GM21515 (cell line): ENCODE measurements around the gene IRX4.

Source experiments
- ATAC-seq: cut with Tn5 transposase; IDR thresholded peaks from one replicate; pipeline ENCODE4 v1.9.1; 2021; ENCODE audit not compliant: unreplicated experiment

IRX4 gene

DNA sequence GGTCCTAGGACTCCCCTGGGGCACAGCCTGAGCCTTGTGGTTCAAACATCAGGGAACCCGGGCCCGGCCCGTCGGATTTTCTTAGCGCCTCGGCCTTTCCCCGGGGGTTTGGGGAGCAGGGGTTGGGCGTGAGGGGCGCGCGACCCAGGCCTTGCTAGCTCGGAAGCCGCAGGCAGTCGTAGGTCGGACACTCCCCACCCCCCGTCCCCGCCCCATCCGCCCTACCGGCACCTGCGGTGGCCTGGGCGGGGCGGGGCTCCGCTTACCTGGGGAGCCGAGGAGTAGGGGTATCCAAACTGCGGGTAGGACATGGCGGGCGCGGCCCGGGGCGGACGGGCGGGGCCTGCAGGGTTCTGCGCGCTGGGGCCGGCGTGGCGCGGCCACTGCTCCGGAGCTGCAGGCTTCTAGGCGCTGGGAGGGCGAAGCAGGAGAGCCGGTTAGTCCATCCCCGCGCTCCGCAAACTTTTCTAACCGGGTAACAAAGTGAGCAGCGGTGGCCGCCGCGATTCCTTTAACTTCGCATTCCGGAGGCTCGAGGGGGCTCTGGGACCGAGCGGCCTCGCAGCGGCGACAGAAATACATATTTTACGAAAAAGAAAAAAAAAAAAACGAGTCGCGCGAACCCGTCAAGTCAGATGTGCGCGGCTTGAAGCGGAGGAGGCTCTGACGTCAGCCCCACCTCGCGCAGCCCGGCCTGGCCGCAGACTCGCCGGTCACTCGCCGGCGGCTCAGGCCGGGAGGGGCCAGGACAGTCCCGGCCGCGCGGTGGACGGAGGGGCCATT, at the start of gene IRX4:
IRX4 (minus strand) TSS at position 589 of the 783 bp plus-strand sequence; CDS start at position 311, 278 bp downstream.
- ATAC-seq, result no peak

DNA sequence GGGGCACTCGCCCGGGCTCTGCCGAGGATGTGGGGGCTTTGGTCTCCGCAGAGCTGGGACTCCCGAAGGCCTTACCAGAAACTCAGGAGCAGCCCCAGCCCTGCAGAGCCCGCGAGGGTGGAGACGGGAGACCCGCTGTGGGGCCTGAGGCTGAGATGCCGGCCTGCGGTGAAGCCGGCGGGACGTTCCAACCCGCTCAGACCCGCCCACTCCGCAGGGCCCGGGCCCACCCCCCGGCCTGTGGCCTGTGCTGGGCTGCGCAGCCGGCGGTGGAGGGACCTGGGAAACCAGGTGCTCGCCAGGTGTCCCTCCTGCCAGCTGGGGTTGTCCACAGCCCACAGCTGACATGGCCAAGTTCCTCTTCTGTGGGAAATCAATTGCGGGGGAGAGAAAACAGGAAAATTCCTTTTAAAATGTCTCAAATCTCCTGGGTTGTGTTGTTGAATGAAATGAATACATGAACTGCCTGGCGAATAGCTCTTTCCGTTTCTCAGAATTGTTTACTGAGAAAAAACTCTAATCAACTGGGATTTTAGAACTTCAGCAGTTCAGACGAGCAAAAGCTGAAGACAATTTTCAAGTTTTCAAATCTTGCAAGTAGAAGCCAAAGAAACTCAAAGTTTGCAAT, 49.0 kb upstream of the IRX4 start:
- no peak for ATAC-seq

DNA sequence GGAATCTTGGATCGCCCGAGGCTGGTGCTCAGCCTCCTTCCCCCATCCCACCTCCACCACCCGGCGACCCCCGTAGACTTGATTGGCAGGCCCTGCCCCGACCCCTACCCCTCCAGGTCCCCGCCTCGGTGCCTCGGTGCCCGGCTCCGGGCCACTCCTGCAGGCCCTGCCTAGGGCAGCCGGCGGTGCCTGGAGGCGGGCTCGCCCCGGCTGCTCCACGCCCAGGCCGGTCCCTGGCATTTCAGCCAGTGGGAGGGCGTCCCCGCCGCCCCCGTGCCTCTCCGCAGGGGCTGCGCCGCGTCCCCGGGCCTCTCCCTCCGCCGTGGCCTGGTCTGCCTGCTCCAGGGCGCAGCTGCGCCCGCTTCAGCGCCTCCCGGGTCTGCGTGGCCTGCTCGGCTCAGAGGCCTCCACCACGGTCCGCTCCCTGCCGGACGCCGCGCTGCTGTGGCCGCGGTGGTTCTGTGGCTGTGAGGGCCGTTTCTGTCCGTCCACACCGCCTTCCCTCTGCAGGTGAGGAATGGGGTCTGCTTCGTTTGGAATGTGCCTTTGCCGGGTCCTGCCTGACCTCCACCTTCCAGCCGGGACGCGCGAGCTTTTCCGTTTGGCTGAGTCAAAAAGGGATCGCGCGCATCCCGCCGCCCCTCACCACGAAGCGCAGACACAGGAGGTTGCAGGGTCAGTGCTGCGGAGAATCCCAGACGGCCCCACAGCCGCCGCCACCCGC, 48.3 kb upstream of the IRX4 start:
- no peak for ATAC-seq

DNA sequence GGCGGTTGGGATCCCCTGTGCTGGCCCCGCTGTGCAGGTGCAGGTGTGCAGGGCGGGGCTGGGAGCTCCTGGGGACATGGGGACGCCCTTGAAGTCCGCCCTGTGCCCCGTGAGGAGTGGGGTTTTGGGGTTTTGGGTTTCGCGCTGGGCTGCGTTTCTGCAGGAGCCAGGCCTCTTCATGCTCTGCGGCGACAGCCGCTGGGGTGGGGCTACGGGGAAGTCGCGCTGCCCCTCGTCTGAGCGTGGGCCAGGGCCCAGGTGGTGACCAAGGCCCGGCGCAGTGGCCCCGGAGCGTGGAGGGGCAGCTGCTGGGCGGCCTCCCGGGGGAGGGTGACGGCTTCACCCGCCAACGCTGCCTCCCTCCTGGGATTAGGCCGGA, 47.8 kb upstream of the IRX4 start:
- no peak for ATAC-seq

DNA sequence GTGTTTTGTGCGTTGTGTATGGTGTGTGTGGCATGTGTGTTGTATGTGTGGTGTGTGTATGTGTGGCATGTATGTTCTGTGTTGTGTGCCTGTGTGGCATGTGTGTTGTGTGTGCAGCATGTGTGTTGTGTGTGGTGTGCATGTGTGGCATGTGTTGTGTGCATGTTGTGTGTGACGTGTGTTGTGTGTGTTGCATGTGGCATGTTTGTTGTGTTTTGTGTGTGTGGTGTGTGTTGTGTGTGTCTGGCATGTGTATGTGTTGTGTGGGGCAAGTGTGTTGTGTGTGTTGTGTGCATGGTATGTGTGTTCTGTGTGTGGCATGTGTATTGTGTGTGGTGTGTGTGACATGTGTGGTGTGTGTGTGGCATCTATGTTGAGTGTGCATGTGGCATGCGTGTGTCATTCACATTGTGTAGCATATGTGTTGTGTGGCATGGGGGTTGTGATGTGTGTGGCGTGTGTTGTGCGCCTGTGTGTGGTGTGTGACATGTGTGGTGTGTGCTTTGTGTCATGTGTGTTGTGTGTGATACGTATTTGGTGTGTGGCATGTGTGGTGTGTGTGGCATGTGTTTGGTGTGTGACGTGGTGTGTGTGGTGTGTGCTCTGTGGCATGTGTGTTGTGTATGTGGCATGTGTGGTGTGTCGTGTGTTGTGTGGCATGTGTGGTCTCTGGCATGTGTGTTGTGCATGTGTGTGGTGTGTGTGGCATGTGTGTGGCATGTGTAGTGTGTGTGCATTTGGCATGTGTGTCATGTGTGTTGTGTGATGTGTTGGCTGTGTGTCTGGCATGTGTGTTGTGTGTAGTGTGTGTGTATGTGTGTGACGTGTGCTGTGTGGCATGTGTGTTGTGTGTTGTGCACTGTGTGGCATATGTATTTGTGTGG, 46.6 kb upstream of the IRX4 start:
- no peak for ATAC-seq

DNA sequence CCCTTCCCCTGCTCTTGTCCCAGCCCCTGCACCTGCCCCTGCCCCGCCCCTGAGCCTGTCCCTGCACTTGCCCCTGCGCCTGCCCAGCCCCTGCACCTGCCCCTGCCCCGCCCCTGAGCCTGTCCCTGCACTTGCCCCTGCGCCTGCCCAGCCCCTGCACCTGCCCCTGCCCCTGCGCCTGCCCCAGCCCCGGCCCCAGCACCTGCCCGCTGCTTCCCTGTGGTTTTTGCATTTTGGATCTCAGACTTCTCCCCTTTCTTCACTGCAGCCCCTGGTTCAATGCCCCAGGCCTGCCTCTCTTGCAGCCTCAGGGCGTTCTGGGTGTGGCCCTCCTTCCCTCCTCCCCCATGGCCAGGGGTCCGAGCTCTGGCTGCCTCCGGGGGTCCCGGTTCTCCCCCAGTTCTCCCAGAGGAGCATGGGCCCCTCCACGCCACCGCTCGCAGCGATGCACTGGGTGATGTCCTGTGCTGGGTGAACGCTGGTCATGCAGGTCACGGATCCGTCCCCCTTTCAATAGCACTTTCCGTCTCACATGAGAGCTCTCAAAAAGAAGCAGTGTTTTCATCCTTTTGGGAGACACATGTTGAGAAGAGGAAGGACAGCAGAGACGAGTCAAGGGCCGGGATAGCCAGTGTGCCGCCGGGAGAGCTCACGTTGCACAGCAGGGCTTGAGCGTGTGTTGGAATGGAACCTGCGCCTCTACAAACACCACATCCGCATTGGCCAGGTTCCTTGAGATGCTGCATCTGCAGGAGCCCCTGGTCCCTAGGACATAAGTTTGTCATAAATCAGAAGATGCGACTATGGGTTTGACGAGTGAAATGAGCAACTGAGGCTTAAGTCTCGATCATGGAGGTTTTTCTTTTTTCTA, 44.0 kb upstream of the IRX4 start:
- no peak for ATAC-seq

DNA sequence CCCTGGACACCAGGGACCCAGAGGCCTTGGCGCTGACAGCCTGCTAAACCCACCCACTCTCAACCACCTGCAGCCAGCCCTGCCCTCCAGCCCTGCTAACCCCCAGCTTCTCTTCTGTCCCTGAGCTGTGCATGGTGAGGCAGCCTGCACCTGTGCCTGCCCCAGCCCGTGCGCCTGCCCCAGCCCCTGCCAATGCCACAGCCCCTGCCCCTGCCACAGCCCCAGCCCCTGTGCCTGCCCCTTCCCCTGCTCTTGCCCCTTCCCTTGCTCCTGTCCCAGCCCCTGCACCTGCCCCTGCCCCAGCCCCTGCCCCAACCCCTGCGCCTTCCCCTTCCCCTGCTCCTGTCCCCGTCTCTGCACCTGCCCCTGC, 43.3 kb upstream of the IRX4 start:
- ATAC-seq, result no peak

DNA sequence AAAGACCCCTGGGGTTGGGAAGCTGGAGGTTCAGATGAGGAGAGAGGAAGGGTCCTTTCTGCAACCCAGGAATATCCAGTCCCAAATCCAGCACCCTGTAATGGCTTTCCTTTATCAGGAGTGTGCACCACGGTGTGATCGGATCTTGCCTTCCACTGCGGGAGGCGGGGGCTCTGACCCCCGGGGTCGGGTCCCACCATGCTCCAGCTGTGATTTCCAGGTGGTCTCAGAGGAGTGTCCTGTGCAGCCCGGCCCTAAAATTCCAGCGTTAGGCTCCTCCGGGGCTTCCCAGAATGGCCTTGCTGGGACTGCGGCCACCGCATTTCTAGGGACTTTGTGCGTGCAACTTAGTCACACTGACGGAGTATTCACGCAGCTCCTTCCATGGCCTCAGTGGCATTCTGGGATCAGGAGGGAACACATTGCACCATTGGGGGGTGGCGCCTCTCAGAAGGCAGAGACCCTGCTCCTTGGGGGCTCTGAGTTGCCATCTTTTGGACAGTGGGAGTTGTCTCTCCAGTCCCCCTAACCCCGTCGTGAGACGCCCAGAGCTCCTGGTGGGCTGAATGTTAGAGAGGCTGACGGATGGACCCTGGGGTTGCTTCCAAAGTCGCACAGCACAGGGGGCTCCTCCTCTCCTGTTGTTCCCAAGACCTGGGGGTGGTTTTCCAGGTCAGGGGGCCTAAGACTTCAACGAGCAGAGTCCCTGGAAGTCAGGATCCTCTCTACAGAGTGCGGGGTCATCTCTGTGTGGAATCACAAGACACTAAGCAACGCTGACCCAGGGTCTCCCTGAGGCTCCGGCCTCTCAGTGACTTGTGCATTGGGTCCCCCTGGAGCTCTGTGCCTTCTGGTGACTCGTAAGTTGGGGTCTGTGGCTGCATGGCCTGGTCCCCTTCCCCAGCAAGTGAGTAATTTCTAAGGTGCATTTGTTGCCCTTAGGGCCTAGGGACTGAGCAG, 42.7 kb upstream of the IRX4 start:
- no peak for ATAC-seq

DNA sequence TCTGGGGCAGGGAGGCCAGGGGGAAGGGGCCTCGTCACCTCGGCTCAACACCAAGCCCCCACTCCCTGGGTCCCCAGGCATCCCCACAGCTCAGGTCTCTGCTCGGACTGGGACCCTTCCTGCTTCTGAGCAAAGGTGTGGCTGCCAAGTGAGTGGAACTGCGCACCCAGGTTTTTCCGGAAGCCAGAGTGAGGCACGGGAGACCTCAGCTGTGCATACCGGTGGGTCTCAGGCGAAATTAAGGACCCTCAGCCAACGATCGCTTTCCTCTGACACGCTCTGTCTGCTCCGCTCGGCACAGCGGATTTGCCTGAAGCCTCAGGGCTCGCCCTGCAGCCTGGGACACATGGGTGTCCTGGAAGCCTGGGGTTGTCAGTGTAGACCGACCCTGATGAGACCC, 41.0 kb upstream of the IRX4 start:
- ATAC-seq, result no peak

DNA sequence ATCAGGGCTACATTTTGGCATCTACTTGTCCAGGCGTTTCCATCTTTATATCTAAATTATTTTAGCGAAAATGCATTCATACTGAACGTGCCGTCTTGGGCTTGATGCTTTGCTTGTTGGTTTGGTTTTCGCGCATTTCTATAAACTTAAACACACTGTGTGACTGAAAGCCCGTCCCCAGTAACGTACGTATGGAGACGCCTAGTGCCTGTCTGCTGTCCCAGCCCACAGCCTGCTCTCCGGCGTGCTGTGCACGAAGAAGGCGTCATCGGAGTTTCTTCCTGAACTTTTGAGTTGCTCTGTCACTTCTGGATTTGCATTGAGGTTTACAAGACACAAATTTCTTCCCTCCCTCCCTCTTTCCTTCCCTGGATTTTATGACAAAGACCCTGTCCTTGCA, 40.6 kb upstream of the IRX4 start:
- no peak for ATAC-seq

DNA sequence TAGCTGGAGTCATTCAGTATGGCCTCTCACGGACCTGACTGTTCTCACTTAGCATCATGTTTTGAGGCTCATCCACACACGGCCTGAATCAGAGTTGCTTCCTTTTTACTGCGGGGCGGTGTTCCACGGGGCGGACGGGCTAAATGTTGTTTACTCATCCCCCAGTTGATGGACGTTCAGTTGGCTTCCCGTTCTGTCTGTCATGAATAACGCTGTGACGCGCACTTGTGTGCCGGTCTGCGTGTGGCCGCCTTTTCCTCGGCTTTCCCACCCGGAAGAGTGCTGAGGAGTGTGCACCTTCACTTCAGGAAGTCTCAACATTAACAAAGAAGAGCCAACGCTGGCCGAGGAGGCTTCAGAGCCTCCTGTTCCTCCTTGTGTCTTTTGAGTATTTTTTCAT, 39.0 kb upstream of the IRX4 start:
- ATAC-seq, result no peak

DNA sequence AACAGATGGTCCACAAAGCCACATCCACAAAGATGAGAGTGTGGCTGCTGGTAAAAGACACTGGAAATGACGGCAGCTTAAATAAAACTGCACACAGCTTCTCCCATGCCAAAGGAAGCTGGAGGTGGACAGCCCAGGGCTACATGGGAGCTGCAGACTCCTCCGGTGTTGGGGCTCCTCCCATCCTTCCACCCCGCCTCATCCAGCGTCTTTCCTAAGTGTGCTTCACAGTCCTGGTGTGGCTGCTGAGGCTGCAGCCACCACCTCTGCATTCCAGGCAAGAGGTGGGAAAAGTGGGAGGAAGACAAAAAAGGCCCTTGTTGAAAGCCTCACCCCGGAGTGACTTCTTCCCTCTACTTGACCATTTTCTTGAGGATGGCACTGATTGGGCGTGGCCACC, 37.0 kb upstream of the IRX4 start:
- no peak for ATAC-seq

DNA sequence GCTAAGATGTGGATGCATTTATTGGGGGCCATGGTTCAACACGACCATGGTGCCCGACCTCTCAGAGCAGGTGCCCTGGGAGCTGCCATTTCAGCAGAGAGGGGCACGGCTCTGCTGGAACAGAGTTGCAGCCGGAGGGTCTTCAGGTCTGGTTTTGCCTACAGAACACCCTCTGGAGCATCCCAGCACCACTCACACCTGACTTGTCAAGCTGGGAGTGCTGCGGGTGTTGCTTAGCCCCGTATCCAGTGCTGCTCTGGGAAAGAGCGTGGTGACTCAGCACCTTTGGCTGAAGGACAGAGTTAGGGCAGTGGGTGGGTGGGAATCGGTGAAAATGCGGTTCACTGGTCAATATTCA, 36.5 kb upstream of the IRX4 start:
- ATAC-seq, result no peak

DNA sequence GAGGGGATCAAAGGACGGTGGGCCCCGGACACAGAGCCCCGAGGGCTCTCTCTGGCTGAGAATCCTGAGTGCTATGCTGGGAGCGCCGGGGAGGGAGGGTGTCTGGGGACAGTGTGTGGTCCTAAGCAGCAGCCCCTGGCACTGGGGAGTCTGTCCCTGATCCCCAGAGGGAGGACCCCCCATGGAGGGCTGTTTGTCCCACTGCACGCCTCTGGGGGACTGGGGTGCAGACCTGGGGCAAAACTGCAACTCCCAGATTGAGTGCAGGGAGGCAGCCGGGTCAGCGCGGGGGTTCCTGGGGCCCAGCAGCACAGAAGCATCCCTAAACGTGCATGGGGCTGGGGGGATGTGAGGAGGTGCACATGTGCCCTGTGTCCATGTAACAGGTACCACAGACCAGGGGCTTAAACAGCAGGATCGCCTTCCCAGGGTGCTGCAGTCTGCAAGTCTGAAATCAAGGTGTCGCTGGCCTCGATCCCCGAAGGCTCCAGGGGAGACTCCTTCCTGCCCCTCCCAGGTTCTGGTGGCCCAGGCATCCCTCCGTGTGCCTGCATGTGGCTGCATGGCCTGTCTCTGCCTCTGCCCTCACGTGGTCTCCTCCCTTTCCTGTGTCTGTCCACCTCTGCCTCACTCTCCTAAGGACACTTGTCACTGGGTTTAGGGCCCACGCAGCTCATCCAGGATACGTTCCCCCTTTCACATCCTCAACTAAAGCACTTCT, 35.9 kb upstream of the IRX4 start:
- ATAC-seq, result no peak

DNA sequence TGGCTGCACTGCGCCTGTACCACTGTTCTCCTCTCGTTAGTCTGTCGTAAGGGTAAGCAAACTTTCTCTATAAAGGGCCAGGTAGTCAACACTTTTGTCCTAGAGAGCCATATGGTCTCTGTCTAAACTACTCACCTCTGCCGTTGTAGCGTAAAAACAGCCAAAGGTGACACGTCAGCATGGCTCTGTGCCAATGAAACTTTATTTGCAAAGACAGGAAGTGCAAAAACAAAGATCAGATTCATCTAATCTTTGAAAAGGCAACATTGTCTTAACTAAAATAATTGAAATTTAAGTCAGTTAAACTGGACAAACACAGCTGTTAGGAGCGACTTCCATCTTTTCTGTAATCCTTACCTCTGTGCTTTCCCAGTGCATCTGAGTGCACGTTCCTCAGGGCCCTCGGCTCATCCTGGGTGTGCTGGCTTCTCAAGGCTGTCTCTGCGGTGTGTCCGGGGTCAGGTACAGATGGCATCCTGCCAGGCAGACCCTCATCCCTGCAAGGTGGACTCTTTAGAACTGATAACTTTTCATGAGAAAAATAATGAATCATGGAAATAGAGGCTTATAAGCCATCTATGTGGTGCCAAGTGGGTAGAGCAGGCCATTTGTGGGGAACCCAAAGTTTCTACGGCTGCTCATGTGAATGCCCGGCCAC, 35.2 kb upstream of the IRX4 start:
- no peak for ATAC-seq

DNA sequence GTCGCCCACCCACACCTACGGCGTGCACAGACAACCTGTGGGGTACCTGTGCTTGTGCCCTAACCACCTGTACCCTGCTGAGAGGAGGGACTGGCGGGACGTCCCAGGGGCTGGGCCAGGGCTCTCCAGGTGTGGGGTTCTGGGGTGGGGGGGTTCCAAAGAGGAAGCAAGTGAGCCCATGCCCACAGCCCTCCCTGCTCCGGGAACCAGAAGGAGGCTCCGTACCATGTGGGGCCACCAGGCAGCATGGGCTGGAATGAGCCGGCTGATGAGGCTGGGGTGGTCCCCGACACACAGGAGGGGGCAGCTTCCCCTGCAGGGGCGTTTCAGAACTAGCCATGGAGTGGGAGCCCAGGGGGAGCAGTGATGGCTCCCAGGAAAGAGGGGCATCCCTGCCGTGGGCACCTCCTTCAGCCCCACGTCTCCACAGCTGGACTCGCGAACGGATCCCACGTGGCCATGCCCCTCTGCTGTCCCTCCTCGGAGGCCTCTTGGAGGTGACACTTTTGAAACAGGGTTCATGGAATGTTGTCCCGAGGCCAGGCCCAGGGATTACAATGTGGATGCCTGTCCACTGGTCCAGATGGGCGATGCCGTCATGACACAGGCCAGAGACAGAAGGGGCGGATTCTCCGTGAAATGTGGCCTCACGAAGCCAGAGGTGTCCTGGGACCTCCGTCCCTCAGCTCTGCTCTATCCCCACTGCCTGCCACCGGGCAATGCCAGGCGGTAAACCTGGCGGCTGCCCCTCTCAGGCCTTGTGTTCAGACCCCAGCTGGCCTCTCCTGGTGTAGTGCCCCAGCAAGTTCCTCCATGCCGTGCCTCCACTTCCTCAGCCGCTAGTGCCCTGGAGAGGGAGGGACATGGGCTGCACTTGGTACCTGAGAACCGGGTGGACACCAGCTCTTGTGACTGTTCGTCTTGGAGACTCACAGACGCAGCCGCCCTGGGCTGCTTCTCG, 33.6 kb upstream of the IRX4 start:
- no peak for ATAC-seq

DNA sequence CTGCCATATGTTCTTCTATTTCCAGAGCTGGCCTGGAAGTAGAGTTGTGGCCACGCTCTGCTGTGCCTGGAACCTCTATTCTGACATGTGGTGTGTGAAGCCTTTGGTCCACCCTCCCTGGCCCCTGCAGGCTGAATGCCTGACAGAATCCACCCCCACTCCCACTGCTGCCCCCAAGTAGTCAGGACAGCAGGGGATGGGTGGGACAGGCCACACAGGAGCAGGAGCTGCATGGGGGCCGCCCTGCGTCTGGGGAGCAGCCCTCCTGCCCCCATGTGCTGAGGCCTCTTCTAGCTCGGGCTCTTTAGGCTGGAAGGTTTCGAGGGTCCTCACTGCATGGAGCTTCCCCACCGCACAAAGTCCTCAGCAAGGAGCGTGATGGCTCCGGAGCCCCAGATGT, 32.6 kb upstream of the IRX4 start:
- no peak for ATAC-seq
